Activated CD4-positive, CD25-positive, alpha-beta regulatory T cell treated with anti-CD3 and anti-CD28 coated beads, Interleukin-2, amount 50 U/mL, for 24 hours (primary cell): ENCODE data around the gene GALNTL6.

Experiments used
- ATAC-seq, 2 donors: fragments of 150-1000 bp; cut with Tn5 transposase; one replicate each; pipeline ENCODE4 v1.10.0; 2021; ENCODE audit warnings: mild to moderate bottlenecking in 1 of 2, moderate library complexity in 1 of 2

GALNTL6 gene

GRCh38 chr4:171889681-171890080 lies 76.5 kb downstream of the GALNTL6 start:
- ATAC-seq, result no peak

- no peak for ATAC-seq
These were observed 77.8 kb downstream of the GALNTL6 start for GRCh38 chr4:171891038-171891437.

DNA sequence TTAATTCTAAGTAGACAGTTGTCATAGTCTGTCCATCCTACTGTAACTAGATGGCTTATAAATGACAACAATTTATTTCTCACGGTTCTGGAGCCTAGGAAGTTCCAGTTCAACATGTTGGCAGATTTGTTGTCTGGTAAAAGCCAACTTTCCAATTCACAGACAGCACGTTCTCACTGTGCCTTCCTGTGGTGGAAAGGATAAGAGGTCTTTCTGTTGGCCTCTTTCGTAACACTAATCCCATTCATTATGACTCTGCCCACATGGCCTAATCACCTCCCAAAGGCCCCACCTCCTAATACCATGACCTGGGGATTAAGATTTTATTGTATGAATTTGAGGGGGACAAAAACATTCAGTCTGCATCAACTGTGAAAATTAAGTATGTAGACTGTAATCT lies 83.2 kb downstream of the GALNTL6 start:
- no peak for ATAC-seq

DNA sequence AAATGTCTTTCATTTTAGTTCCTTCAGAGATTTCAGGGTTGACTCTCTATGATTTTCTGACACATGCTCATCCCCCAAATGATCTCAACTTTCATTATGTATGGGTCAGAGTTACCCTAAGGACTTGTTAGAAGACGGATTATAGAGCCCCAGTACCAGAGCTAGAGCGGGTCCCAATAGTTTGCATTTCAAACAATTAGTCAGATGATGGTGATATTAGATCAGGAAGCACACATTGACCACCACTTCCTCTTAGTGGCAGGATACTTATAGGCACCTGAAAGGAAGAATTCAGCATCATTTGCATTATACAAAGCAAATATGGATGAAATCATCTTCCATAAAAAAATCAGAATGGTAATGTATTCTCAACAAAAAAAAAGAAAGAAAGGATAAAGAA lies 106.1 kb downstream of the GALNTL6 start:
- no peak for ATAC-seq

- ATAC-seq, result no peak
These were observed 107.7 kb downstream of the GALNTL6 start for GRCh38 chr4:171920901-171921300.

GRCh38 chr4:171924746-171925376 lies 111.7 kb downstream of the GALNTL6 start:
- ATAC-seq, result no peak

DNA sequence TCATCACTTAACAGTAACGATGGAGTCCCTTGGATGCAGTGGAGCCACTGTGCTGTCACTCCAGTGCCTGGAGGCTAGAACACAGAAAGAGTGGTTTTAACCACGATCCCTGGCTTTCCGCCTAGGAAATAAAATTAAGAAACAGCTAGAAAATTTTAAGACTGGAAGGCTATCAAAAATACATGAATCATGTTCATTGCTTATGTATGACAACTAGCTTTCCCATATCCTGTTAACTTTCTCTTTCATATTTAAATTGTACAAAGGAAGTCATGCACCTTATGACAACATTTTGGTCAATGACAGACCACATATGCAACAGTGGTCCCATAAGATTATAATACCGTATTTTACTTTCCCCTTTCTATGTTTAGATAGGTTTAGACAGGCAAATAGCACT lies 115.1 kb downstream of the GALNTL6 start:
- no peak for ATAC-seq

DNA sequence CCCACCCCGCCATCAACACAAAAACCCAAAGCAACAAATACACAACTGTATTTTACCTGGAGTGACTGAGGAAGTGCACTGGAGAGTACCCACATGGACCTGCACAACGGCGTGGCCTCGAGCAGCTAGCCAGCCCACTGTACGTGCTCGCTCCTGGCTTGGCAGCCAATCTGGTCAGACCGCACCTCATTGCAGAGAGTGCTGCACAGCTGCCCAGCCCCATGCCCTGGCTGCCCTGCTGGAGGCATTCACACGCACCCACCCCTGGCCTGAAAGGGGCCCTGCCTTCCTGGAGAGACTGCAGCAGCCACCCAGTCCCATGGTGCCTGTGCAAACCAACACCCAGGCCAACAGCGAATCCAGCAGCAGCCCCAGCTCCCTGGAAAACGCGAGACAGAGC lies 116.3 kb downstream of the GALNTL6 start:
- ATAC-seq, result no peak

- ATAC-seq, result no peak
These were observed 116.7 kb downstream of the GALNTL6 start for GRCh38 chr4:171929907-171930306.

- ATAC-seq, result no peak
These were observed 119.0 kb downstream of the GALNTL6 start for GRCh38 chr4:171932238-171932637.

DNA sequence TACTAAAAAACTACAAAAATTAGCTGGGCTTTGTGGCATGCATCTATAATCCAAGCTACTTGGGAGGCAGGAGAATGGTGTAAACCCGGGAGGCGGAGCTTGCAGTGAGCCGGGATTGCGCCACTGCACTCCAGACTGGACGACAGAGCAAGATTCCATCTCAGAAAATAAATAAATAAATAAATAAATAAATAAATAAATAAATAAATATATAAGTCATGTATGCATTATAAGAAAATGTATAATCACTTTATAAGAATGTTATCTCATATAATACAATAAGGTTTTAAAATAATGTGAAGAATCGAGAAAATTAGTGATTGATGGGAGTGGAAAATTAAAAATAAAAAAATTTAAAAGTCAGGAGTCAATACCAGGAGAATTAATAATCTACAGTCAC lies 127.5 kb downstream of the GALNTL6 start:
- no peak for ATAC-seq

GRCh38 chr4:171947400-171947799 lies 134.2 kb downstream of the GALNTL6 start:
- no peak for ATAC-seq

- ATAC-seq, result no peak
These were observed 134.8 kb downstream of the GALNTL6 start for GRCh38 chr4:171948038-171948437.

- ATAC-seq, result no peak
These were observed 141.4 kb downstream of the GALNTL6 start for GRCh38 chr4:171954650-171955049.

GRCh38 chr4:171956678-171957077 lies 143.5 kb downstream of the GALNTL6 start:
- no peak for ATAC-seq

DNA sequence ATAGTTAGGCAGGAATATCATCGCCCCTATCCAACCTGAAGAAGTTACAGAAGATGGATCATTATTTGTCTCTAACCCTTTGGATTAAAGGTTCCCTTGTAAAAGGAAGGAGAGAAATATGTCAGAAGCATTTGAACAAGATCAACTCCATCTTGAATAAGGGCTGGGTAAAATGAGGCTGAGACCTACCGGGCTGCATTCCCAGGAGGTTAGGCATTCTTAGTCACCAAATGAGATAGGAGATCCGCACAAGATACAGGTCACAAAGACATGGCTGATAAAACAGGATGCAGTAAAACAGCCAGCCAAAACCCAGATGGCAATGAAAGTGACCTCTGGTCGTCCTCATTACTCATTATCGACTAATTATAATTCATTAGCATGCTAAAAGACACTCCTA lies 148.9 kb downstream of the GALNTL6 start:
- no peak for ATAC-seq

- no peak for ATAC-seq
These were observed 153.2 kb downstream of the GALNTL6 start for GRCh38 chr4:171966356-171966755.

DNA sequence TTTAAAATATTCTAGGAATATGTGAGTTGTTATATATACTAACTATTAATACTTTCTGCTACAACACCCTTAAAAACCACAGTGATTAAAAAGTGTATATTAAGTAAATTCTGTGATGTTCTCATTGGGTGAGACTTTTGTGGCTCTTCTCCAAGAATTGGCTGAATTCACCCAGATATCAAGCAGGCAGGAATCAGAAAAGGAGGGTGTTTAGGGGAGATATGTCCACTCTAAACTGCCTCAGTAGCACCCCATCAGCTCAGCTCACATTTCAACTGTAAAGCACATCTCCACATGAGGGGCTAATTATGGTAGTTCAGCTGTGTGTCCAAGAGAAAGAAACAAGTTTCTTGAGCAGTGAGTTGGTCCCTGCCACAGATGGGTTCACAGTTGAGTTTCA lies 165.0 kb downstream of the GALNTL6 start:
- no peak for ATAC-seq

DNA sequence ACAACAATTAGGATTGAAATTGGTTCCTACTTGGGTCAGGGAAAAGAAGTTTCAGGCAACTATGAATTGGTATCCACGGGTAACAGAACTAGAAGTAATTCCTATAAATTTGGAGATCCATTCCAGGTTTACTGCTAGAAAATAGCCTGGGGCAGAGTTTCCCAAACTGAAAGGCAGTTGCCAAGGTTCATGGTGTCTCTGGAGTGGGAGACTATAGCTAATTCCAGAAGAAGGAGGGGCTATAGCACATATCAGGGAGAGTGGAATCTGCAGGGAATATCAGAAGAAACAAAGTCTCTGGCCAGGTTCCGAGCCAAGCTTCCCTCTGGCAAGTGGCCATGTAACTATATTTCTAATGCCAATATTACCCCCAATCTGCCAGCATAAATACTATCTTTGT lies 166.3 kb downstream of the GALNTL6 start:
- no peak for ATAC-seq

- no peak for ATAC-seq
These were observed 168.0 kb downstream of the GALNTL6 start for GRCh38 chr4:171981185-171981584.

DNA sequence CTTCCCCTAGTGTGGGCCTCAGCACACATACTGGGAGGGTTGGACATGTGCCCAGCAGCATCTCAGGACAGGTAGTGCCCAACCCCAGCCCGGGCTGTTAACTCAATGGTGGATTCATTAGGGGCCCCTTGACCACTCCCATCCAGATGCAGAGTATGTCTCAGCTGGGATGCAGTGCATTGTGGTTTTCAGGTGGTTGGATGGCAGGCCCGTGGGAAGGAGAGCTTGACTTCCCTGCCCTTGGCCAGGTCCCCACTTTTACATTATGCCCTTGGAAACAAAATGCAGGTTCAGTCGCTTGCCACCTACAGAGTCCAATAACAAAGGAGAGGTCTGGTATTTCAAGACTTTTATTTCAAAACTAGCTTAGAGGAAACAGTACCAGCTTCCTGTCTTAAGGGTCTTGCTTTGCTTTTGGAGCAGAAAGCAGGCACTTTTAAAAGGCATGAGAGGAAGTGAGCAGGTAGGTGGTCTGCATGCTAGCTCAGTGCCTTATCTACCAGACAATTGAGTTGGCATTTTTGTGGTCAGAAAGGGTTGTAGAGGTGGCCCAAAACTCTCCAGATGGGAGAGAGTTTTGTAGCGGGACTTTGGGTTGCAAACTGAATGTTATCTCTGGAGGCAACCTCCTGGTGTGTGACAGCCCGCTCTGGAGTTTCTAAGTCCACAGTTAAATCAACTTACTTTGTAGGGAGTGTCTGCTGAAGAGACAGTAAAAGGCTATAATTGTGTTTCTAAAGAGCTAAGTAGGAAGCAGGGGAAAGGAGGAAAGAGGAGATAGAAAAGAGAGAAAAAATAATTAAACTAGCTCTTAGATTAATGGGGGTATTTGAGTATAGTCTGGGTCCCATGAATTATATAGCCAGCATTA lies 171.0 kb downstream of the GALNTL6 start:
- ATAC-seq, result no peak

DNA sequence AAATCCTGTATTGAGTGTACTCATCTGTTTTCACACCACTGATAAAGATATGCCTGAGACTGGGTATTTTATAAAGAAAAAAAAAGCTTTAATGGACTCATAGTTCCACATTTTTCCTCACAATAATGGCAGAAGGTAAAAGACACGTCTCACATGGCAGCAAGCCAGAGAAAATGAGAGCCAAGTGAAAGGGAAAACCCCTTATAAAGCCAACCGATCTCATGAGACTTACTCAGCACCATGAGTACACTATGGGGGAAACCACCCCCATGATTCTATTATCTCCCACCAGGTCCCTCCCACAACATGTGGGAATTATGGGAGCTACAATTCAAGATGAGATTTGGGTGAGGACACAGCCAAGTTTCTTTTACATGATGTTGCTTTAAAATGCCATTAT lies 171.9 kb downstream of the GALNTL6 start:
- ATAC-seq, result no peak

GRCh38 chr4:171993247-171993646 lies 180.0 kb downstream of the GALNTL6 start:
- no peak for ATAC-seq

GRCh38 chr4:172007889-172008288 lies 194.7 kb downstream of the GALNTL6 start:
- no peak for ATAC-seq
